Progenitor cell of endocrine pancreas (in vitro differentiated cells): ENCODE measurements around the gene SERINC2. TPM values are rescaled to one million over a fixed set of nuclear protein-coding genes. Genes with fewer than 3 reads are reported as not detected.
"Not testable (repeated sequence)": the region's sequence is repeated elsewhere in the genome, so short reads cannot be mapped to it uniquely, and the experiment has no call there.

Experiments used
- DNase-seq: peaks from one replicate; pipeline ENCODE4 v3.0.0; 2021; ENCODE audit warnings: low spot score; ENCODE audit not compliant: unreplicated experiment
- H3K27ac Mint-ChIP-seq: 2 replicates; pipeline ENCODE4 v1.8.0; 2021; ENCODE audit warnings: mild to moderate bottlenecking, moderate library complexity, mixed read lengths
- H3K27me3 Mint-ChIP-seq: 2 replicates; pipeline ENCODE4 v1.8.0; 2021; ENCODE audit warnings: mixed read lengths
- H3K36me3 Mint-ChIP-seq: 2 replicates; pipeline ENCODE4 v1.8.0; 2022; ENCODE audit warnings: mixed read lengths; ENCODE audit not compliant: insufficient read depth
- H3K4me1 Mint-ChIP-seq: 2 replicates; pipeline ENCODE4 v1.8.0; 2021; ENCODE audit warnings: low read depth, mixed read lengths
- H3K4me3 Mint-ChIP-seq: 2 replicates; pipeline ENCODE4 v1.8.0; 2021; ENCODE audit warnings: low read depth, mild to moderate bottlenecking, moderate library complexity, mixed read lengths
- H3K9me3 Mint-ChIP-seq: 2 replicates; pipeline ENCODE4 v1.8.0; 2021; ENCODE audit warnings: low read depth, mixed read lengths
- total RNA-seq: library from RNA; stranded (reverse); gene quantifications from 2 replicates; pipeline ENCODE4 v1.2.1, GENCODE V29; 2021
- TF ChIP-seq, protein P1 (sequence below): fragments of 200-600 bp; sonication (generic); IDR thresholded peaks from one replicate; pipeline ENCODE4 v1.5.0; 2021; ENCODE audit warnings: antibody characterized with exemption, mild to moderate bottlenecking; ENCODE audit not compliant: unreplicated experiment

The SERINC2 gene
- total RNA-seq, 1 donor from 2014 or later = 65.7 TPM

DNA sequence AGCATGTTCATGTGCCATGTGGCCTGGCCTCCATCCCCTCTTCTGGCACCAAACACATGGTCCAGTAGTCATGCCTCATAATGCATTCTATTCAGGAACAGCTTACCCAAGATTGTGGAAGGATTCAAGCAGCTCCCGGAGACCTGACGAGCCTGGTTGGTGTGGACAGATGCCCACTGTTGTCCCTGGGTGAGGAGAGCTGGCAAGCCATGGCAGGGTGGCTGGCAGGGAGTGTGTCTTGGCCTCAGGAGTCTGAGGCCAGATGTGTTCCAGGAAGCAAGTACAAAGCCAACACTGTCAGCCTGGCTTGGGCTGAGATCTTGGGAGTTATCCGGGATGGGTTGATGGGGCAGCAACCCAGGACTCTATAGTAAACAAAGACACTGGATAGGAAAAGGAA, 32.8 kb upstream of the SERINC2 start:
- Mint-ChIP-seq H3K4me3 (no peak overlapping the region), H3K36me3 (no peaks in the 10 kb centered on the region), H3K27me3 (peaks cover 10% of the 10 kb centered on the region), H3K4me1 (peaks cover 2% of the 10 kb centered on the region), H3K9me3 (no peaks in the 10 kb centered on the region), H3K27ac (no peak overlapping the region)
- TF ChIP-seq, protein P1, sequence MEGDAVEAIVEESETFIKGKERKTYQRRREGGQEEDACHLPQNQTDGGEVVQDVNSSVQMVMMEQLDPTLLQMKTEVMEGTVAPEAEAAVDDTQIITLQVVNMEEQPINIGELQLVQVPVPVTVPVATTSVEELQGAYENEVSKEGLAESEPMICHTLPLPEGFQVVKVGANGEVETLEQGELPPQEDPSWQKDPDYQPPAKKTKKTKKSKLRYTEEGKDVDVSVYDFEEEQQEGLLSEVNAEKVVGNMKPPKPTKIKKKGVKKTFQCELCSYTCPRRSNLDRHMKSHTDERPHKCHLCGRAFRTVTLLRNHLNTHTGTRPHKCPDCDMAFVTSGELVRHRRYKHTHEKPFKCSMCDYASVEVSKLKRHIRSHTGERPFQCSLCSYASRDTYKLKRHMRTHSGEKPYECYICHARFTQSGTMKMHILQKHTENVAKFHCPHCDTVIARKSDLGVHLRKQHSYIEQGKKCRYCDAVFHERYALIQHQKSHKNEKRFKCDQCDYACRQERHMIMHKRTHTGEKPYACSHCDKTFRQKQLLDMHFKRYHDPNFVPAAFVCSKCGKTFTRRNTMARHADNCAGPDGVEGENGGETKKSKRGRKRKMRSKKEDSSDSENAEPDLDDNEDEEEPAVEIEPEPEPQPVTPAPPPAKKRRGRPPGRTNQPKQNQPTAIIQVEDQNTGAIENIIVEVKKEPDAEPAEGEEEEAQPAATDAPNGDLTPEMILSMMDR = no peak
- DNase-seq = no peak

DNA sequence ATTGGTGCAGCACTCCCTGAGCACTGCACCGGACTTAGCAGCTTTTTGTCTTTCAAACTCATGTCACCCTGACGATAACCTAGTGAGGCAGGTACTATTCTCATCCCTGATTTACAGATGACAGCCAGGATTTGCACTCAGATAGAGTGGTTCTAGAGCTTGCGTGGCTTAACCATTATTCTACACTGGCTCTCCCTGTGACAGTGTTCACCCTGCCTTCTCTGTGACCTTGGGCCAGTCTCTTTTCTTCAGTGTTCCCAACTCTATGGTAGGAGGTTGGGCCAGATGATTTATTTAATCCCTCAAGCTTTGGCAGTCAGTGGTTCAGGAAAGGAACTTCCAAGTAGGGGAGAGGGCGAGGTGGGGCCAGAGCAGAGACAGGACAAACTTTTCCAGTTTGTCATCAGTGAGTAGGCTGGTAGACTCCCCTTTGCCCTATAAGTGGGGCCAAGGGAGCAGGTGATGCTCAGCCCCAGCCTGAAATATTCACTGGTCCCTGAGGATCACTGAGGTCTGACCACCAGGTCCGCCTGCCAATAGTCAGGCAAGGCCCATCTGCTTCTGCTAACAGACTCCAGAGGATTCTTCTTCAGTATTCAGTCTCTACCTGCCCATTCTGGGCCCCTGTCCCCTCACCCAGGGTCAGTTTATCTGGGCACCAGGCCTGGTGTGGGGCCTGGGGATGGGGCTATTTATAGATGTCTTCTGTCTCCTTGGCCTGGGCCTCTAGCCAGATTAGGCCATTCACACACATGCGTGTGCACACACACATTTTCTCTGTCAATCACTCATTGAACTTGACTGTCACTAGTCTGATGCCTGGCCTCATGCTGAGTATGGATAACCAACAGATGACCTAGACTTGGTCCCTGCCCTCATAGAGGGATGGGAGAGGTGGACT, 31.4 kb upstream of the SERINC2 start:
- TF ChIP-seq, protein P1 = no peak
- Mint-ChIP-seq H3K4me1 (peaks cover 2% of the 10 kb centered on the region), H3K9me3 (no peaks in the 10 kb centered on the region), H3K27me3 (peaks cover 16% of the 10 kb centered on the region), H3K36me3 (no peaks in the 10 kb centered on the region), H3K4me3 (no peak overlapping the region), H3K27ac (no peak overlapping the region)
- DNase-seq = no peak

DNA sequence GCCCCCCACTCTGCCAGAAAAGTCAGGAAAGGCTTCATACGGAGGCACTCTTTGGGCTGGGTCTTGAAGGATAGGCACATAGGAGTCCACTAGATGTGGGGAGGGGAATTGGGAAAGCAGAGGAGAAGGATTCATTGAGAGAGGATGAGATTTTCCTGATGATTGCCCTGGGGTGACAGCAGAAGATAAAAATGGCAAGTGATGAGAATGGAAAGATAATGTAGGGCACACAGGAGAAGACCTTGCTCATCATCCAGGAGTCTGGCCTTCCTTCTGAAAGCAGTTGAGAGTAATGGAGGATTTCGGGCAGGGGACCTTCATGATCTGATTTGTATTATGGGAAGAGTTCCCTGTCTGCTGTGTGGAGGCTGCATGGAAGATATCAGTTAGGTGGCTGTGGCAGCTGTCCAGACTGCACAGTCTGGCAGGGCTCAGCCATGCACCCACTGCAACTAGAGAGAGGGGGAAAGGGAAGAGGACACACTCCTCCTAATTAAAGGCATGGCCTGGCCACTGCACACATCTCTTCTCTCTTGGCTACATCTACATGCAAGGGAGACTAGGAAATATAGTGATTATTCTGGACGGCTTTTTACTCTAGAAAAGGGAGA, 30.5 kb upstream of the SERINC2 start:
- Mint-ChIP-seq H3K4me3 (no peak overlapping the region), H3K9me3 (no peaks in the 10 kb centered on the region), H3K36me3 (no peaks in the 10 kb centered on the region), H3K4me1 (no peaks in the 10 kb centered on the region), H3K27ac (peak overlapping the region; percentile 7), H3K27me3 (peaks cover 16% of the 10 kb centered on the region)
- TF ChIP-seq, protein P1 = no peak
- DNase-seq = no peak

DNA sequence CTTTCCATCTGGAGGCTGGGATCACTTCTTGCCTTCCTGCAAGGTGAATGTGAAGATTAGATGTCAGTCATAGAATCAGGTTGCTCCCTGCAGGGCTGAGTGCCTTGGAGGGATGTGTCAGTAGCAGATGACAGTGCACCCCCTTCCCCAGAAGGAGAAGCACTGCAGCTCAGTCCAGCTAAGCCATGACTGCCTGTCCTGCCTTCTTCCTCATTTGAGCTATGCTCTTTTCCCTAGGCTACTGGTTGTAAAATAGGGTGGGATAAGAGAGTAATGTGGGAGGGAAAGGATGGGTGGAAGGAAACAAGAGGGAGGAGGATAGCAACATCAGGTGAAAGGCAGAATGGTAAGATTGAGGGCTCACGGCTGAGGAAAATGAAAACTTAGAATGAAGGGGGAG, 29.0 kb upstream of the SERINC2 start:
- Mint-ChIP-seq H3K27ac (peak overlapping the region; percentile 38), H3K36me3 (no peaks in the 10 kb centered on the region), H3K4me1 (no peaks in the 10 kb centered on the region), H3K4me3 (no peak overlapping the region), H3K9me3 (no peaks in the 10 kb centered on the region), H3K27me3 (peaks cover 13% of the 10 kb centered on the region)
- DNase-seq = no peak
- TF ChIP-seq, protein P1 = no peak

DNA sequence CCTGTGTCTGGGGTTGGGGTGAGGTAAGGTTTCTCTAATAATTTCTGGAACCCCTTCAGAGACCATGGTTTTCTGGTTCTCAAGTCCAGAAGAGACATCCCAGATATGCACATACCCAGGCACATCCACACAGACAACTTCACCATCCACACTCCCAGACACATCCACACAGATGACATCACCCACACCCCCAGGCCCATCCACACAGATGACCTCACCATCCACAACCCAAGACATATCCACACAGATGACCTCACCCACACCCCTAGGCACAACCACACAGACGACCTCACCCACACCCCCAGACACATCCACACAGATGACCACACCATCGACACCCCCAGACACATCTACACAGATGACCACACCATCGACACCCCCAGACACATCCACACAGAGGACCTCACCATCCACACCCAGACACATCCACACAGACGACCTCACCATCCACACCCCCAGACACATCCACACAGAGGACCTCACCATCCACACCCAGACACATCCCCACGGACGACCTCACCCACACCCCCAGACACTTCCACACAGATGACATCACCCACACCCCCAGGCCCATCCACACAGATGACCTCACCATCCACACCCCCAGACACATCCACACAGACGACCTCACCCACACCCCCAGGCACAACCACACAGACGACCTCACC, 26.3 kb upstream of the SERINC2 start:
- H3K27ac Mint-ChIP-seq, H3K4me1 Mint-ChIP-seq: not testable (repeated sequence)

More for the DNA sequence above, 26.3 kb upstream of the SERINC2 start:
- H3K27me3 Mint-ChIP-seq = peaks cover 13% of the 10 kb centered on the region
- not testable (repeated sequence) for H3K4me3 Mint-ChIP-seq, H3K36me3 Mint-ChIP-seq, DNase-seq, H3K9me3 Mint-ChIP-seq
